Right lobe of liver (tissue), 6 donors: ENCODE data around the gene ZNF385A. TPM values are rescaled to one million over a fixed set of nuclear protein-coding genes. Genes with fewer than 3 reads are reported as not detected.

ENCODE experiments used
- ATAC-seq, 4 donors: fragments of 200-7000 bp; cut with Tn5 transposase; one replicate each; pipeline ENCODE4 v1.9.1; 2020; ENCODE audit warnings: mild to moderate bottlenecking in 4 of 4, moderate library complexity in 4 of 4
- DNase-seq, 3 donors: peaks; one replicate each; pipeline ENCODE4 v3.0.0-alpha.2; 2020
- H3K27ac ChIP-seq, 3 donors: fragments of 200-600 bp; one replicate each; pipeline ENCODE4 v1.8.0; 2022
- H3K27me3 ChIP-seq, 2 donors: fragments of 200-600 bp; one replicate each; pipeline ENCODE4 v1.8.0; 2022
- H3K36me3 ChIP-seq, 4 donors: fragments of 200-600 bp; sonication (generic) in 1 of 4; one replicate each; pipeline versions ENCODE4 v1.5.1 to v1.8.0; 2017 to 2022; ENCODE audit warnings: control low read depth in 1 of 4
- H3K4me1 ChIP-seq, 4 donors: fragments of 200-600 bp; sonication (generic) in 1 of 4; one replicate each; pipeline versions ENCODE4 v1.5.1 to v1.8.0; 2017 to 2022; ENCODE audit warnings: control low read depth in 1 of 4
- H3K4me3 ChIP-seq, 3 donors: fragments of 200-600 bp; one replicate each; pipeline ENCODE4 v1.8.0; 2022
- H3K9me3 ChIP-seq, 4 donors: fragments of 200-600 bp; sonication (generic) in 1 of 4; one replicate each; pipeline versions ENCODE4 v1.5.1 to v1.8.0; 2017 to 2022; ENCODE audit warnings: control low read depth in 1 of 4
- POLR2A ChIP-seq: fragments of 450-650 bp; IDR thresholded peaks from one replicate; pipeline ENCODE4 v1.6.1; 2017; ENCODE audit warnings: antibody characterized with exemption, mild to moderate bottlenecking
- WGBS: methylation state at CpG from one replicate; pipeline ENCODE4 v1.1.6; 2018; ENCODE audit warnings: low coverage, low lambda C conversion rate; ENCODE audit not compliant: insufficient coverage; ENCODE audit errors: missing lambda C conversion rate; 5-methylcytosine and 5-hydroxymethylcytosine counted together
- intact Hi-C, 2 donors: fragments of 100-400 bp; cut with DNase I; formaldehyde crosslinking; loops; one replicate each; pipeline versions ENCODE4 v1.11.2 to v1.14.1; 2022
- total RNA-seq, 6 experiments: library from RNA; depleted of rRNA in 2 of 6; stranded (reverse); fragments of >200 nt in 2 of 6; fragmentation: NEBNext Ultra II Directional in 3 of 6; extraction: Animal tissue kit (Norgen Biotek cat#: 25700) in 3 of 6; gene quantifications; one replicate each; pipeline versions ENCODE4 v1.1.0 to v1.2.4, GENCODE V29; 2016 to 2023
- TF ChIP-seq, protein P1 (sequence below), 4 donors: fragments of 200-600 bp in 3 of 4; fragments of 450-650 bp in 1 of 4; IDR thresholded peaks; one replicate each; pipeline versions ENCODE4 v1.5.1 to v1.8.0; 2016 to 2022; ENCODE audit warnings: antibody characterized with exemption in 4 of 4, mild to moderate bottlenecking in 2 of 4
- donor health status: DM: no; HTN: yes; CAD: no.
- donor health status: DM: no; HTN: no; CAD: no.
- donor health status: DM: no; HTN: no; CAD: no.
- donor health status: DM: no; HTN: yes; CAD: no.
- donor health status: DM: no; HTN: yes; CAD: no.

ZNF385A gene
- total RNA-seq, 6 experiments from 2014 or later: 2.4 to 9.3 (median 3.7) TPM

DNA sequence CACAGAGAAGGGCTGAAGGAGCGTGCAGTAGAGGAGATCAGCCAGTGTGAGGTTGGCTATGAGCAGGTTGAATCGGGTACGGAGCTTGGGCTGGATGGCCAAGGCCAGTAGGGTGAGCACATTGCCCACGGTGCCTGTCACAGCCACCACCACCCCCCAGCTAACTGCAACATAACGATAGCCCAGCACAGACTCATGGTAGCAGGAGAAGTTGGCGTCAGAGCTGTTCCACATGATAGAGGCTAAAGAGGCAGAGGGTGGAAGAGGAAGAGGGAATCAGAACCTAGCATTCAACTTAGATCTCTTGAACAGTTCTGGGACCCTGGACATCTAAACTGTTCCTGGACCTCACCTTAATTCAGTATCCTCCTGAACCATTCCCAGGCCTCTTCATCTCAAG is 20.9 kb downstream of the ZNF385A start:
- 80% methylated on average over 2 of the region's 6 CpGs for WGBS
- H3K4me3 ChIP-seq: no peak overlapping the region
- no peak overlapping the region for H3K27ac ChIP-seq
- H3K27me3 ChIP-seq: no peaks in the 10 kb centered on the region
- TF ChIP-seq, protein P1, sequence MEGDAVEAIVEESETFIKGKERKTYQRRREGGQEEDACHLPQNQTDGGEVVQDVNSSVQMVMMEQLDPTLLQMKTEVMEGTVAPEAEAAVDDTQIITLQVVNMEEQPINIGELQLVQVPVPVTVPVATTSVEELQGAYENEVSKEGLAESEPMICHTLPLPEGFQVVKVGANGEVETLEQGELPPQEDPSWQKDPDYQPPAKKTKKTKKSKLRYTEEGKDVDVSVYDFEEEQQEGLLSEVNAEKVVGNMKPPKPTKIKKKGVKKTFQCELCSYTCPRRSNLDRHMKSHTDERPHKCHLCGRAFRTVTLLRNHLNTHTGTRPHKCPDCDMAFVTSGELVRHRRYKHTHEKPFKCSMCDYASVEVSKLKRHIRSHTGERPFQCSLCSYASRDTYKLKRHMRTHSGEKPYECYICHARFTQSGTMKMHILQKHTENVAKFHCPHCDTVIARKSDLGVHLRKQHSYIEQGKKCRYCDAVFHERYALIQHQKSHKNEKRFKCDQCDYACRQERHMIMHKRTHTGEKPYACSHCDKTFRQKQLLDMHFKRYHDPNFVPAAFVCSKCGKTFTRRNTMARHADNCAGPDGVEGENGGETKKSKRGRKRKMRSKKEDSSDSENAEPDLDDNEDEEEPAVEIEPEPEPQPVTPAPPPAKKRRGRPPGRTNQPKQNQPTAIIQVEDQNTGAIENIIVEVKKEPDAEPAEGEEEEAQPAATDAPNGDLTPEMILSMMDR (IDR thresholded peaks at IDR 0.05): no peak
- no peak for TF ChIP-seq POLR2A
- peaks cover 0 to 4% (median 0%) of the 10 kb centered on the region in 4 donors for H3K4me1 ChIP-seq
- DNase-seq (no peak), ATAC-seq (no peak)
- no peaks in the 10 kb centered on the region for H3K9me3 ChIP-seq
- intact Hi-C loops: loop anchor here (5.0 to 10.0 kb wide), 4 partner anchors 69 to 139 kb away; no protein-coding TSS in a partner anchor
- H3K36me3 ChIP-seq: no peaks in the 10 kb centered on the region

DNA sequence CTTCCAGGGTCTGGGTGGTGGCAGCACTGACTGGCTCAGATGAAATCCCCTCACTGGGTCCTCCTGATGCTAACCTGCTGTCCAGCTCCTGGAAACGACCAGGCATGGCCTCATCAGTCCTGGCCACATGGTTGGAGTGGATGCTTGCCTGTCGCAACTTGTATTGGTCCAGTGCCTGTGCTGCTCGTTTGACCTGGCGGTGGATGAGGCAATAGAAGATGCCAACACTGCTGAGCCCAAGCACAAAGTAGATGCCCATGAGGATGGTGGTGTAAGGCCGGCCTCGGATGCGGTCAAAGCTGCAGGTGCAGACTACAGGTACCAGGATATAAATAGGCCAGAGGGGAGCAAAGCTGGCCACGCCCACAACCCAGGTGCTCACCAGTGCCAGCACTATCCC is 21.5 kb downstream of the ZNF385A start:
- no peak overlapping the region for H3K27ac ChIP-seq
- no peaks in the 10 kb centered on the region for H3K27me3 ChIP-seq
- H3K4me3 ChIP-seq: no peak overlapping the region
- 56% methylated on average over 8 of the region's 8 CpGs for WGBS
- peaks cover 0 to 5% (median 0%) of the 10 kb centered on the region in 4 donors for H3K4me1 ChIP-seq
- peak in 2 of 3 donors; percentile 38 to 73 for DNase-seq
- intact Hi-C loops: loop anchor here (5.0 to 10.0 kb wide), 4 partner anchors 68 to 138 kb away; no protein-coding TSS in a partner anchor
- TF ChIP-seq, protein P1 (IDR thresholded peaks at IDR 0.05): no peak
- no peak for TF ChIP-seq POLR2A
- H3K36me3 ChIP-seq: no peaks in the 10 kb centered on the region
- ATAC-seq: peak in 1 of 4 donors; percentile 20
- H3K9me3 ChIP-seq: no peaks in the 10 kb centered on the region

DNA sequence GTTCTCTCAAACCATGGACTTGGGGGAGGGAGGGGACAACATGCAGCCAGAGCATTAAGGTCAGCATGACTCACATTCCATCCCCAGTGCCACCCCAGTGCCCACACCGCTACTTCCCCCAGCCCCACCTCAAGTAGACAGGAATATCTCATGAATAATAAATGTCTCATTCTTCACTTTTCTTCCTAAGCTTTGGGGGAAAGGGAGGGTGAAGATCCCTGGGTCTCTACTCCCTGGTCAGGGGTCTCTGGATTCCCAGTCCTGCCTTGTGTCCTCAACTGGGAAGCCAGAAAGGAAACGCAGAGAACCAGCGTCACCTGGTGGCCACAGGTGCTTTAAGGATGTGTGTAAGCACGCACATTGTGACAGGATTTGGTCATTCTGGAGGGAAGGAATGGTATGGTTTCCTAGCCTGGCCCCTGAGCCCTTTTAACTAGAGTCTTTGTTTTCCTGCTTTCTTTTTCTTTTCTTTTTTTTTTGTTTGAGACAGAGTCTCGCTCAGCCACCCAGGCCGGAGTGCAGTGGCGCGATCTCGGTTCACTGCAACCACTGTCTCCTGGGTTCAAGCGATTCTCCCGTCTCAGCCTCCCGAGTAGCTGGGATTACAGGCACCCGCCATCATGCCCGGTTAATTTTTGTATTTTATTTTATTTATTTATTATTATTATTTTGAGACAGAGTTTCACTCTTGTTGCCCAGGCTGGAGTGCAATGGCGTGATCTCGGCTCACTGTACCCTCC is 23.6 kb downstream of the ZNF385A start:
- Histone ChIP-seq H3K4me3 (no peak overlapping the region), H3K27me3 (no peaks in the 10 kb centered on the region), H3K4me1 (peaks cover 0 to 7% (median 0%) of the 10 kb centered on the region in 4 donors), H3K9me3 (no peaks in the 10 kb centered on the region), H3K27ac (no peak overlapping the region), H3K36me3 (no peaks in the 10 kb centered on the region)
- ATAC-seq (peak; percentile 42 to 57 (median 50)), DNase-seq (peak; percentile 79 to 86 (median 81))
- TF ChIP-seq, protein P1 (IDR thresholded peaks at IDR 0.05): peak; percentile 79 to 86 (median 82)
- no peak for TF ChIP-seq POLR2A
- intact Hi-C loops: loop anchor here (5.0 to 10.0 kb wide), 4 partner anchors 66 to 136 kb away; no protein-coding TSS in a partner anchor
- WGBS: 60% methylated on average over 16 of the region's 16 CpGs

DNA sequence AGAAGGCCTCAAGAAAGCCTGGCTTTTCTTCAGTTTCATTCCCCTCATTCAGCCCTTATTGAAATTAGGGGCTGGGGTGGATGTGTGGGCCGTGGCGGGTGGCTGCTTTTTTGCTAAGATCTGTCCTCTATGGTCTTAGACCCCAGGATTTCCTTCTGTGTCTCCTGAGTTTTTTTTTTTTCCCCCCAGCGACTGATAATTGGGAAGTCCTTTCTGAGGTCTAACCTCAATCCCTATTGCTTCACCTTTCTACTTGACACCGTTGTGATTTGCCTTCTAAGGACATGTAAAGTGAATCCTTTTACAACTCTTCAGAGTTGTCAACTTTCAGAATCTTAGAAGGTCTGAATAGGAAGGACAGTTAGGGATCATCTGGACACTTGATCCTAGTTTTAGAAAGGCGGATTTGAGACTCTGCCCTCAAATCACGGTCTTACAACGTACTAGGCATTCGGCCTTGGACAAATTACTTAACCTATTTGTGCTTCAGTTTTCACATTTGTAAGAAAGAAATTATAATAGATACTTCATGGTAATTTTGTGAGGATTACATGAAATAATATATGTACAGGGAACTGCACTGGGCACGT is 24.7 kb downstream of the ZNF385A start:
- WGBS: 34% methylated on average over 7 of the region's 9 CpGs
- no peak for ATAC-seq
- H3K36me3 ChIP-seq: no peaks in the 10 kb centered on the region
- H3K9me3 ChIP-seq: no peaks in the 10 kb centered on the region
- TF ChIP-seq, protein P1 (IDR thresholded peaks at IDR 0.05): no peak
- no peak for TF ChIP-seq POLR2A
- peak overlapping the region; percentile 82 to 87 (median 85) for H3K27ac ChIP-seq
- H3K4me3 ChIP-seq: peak overlapping the region; percentile 36 to 64 (median 59)
- intact Hi-C loops: loop anchor here (5.0 to 10.0 kb wide), 4 partner anchors 65 to 135 kb away; no protein-coding TSS in a partner anchor
- H3K4me1 ChIP-seq: peaks cover 0 to 7% (median 0%) of the 10 kb centered on the region in 4 donors
- DNase-seq: no peak
- no peaks in the 10 kb centered on the region for H3K27me3 ChIP-seq
